Suppressor macrophage treated with lipopolysaccharide for 1 hour (primary cell): Measurements from ENCODE around the gene TMEM190.
"Not testable (repeated sequence)": the region's sequence is repeated elsewhere in the genome, so short reads cannot be mapped to it uniquely, and the experiment has no call there.

Experiments
- DNase-seq, 3 donors: peaks; one replicate each; pipeline ENCODE4 v3.0.0-alpha.2; 2020 to 2022

The TMEM190 gene

DNA sequence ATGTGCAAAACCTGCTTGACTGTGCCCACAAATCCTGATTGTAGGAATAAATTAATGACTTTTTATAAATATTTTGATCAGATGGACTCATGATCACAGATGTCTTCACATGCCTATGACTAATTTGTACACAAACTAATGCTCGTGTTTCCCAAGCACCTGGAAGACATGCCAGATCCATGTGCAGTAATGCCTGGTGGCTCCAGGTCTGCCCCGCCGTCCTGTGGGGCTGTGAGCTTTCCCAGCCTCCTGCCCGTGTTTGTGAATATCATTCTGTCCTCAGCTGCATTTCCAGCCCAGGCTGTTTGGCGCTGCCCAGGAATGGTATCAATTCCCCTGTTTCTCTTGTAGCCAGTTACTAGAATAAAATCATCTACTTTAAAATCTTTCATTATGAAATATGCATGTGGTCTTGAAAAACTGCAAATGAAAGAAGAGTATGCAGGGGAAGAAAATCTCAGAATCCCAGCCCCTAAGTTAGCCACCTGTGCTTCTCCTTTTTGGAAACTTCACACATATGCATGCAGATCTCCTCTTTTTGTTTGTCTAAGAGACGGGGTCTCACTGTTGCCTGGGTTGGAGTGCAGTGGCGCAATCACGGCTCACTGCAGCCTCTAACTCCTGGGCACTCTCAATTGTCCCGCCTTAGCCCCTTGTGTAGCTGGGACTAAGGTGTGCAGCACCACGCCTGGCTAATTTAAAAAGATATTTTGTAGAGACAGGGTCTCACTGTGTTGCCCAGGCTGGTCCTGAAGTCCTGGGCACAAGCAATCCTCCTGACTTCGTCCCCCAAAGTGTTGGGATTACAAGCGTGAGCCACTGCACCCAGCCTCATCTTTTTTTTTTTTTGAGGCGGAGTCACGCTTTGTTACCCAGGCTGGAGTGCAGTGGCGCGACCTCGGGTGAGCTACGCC is 15.3 kb downstream of the TMEM190 start:
- DNase-seq: no peak

DNA sequence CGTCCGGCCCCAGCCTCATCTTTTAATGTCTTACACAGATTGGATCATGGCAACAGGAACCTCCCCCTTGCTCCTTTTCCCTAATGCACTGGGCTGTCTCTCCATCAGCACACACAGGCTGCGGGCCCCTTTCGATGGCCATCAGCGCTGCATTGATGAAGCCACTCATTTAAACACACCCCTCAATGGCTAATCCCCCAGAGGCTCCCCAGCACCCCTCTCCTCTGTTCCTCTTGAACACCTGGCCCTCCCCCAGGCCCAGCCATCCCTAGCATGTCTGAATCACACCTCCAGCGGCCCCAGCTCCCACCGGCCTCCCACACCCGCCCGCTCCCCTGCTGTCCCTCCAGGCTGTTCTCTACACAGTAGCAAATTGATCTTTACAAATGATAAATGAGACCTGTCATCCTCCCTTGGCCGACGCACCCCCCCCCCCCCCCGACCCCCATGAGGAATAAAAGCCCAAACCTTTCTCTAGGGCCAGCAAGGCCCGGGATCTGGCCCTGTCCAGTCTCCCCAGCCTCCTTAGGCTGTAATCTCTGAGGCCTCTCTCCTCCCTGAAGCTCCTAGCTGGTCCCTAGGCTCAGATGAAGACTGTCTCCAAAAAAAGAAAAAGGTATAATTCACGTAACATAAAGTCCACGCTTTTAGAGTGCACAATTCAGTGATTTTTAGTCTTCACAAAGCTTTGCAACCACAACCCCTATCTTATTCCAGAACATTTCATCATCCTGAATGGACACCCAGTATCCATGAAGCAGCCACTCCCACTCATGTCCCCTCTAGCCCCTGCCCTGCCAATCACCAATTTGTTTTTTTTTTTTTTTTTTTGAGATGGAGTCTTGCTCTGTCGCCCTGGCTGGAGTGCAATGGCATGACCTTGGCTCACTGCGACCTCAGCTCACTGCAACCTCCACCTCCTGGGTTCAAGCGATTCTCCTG is 16.5 kb downstream of the TMEM190 start:
- no peak for DNase-seq

DNA sequence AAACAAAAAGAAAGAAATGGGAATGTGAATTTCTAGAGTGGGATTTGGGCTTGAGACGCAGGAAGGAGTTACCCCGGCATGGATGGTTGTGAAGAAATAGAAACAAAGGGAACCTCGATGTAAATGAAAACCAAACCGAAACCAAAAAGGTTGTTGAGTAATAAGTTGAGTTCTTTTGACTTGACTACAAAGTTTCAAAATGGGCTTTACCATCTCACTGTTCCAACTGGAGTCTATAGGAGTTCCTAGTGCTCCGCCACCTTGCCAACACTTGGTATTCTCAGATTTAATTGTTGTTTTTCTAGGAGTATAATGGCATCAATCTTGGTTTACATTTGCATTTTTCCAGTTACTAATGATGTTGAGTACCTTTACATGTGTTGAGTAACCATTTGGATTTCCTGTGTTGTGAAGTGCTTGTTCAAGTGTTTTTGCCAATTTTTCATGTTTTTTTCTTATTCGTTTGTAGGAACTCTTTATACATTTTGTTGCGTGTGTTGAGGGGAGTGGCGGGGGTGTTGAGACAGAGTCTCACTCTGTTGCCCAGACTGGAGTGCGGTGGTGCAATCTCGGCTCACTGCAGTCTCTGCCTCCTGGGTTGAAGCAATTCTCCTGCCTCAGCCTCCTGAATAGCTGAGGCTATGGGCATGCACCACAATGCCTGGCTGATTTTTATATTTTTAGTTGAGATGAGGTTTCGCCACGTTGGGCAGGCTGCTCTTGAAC is 21.7 kb downstream of the TMEM190 start:
- DNase-seq: peak; percentile 68 to 88 (median 70)

DNA sequence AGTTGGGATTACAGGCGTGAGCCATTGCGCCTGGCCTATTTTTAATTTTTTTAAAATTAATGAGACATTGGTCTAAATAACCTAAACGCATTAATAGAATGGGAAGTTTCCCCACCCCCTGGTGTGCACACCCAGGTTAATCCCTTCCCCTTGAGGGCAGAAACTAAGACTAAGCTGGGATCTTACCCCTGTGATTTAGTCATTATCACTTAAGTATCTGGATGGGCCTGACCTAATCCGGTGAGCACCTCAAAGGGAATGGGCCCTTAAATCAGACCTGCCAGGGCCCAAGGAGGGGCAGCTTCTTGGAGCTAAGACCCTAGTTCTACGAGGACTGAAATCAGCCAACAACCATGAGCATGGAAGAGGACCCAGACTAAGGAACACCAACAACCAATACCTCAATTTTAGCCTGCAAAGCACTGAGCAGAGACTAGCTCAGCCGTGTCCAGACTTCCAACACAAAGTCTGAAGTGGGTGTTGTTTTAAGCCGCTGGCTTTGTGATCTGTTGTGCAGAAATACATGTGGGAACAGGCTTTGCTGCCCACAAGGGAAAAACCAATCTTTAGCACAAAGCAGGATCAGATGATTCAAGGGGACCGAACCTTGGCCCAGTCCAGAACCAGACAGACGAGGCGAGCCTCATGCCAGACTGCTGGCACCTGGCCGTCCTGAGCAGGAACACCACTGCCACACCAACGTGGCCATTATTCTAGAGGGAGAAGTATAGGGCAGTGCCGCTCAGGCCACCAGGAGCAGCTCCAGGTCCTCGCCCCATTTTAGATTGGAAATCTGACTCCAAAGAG is 23.9 kb downstream of the TMEM190 start:
- no peak for DNase-seq

DNA sequence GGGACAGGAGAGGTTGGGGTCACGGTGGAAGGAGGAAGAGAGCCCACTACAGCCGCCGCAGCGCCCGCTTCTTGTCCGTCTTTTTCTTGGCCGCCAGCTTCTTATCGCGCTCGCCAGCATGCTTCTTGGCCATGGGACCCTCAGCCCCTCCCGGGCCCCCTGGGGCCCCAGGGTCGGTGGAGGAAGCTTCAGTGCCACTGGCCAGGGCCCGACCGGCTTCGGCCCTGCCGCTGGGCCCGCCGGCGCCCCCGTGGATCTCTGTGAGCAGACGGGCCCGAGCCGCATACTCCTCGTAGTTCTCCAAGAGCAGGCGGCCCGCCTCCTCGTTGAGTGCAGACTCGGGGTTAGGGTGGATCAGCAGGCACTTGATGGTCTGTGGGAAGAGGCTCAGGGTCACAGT is 24.8 kb downstream of the TMEM190 start:
- not testable (repeated sequence) for DNase-seq

DNA sequence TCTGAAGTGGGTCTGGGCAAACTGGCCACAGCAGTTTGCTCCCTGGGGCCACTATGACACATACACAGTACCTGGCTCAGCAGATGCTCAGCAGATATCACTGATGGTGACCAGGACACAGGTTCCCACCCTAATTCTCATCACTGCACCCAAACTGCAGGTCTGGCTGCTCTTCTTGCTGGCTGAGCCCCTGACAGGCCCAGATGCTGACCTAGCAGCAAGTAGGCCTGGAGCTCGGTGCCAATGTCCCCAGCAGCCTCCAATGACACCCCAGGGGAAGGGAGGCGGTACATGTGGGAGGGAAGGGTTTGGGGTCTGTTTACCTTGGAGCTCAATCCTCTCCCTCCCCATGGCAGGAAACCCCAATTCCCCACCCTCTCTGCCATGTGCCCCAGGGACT is 25.9 kb downstream of the TMEM190 start:
- DNase-seq: no peak

DNA sequence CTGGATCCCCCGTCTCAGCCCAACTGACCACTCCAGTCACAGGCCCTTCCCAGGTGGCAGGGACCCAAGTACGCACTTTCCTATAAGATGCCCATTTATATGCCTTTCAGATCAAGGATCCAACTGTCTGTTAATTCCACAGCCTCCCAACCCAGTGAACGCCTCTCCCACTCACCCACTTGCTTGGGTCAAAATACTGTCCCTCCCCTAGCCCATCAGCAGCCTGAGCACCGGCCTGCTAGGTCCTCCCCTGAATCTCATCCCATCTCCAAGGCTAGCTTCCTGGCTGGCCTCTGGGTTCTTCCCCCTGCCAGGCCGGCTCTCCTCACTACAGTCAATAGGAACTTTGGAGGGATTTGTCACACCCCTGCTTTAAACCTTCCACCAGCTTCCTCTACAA is 29.0 kb downstream of the TMEM190 start:
- no peak for DNase-seq

DNA sequence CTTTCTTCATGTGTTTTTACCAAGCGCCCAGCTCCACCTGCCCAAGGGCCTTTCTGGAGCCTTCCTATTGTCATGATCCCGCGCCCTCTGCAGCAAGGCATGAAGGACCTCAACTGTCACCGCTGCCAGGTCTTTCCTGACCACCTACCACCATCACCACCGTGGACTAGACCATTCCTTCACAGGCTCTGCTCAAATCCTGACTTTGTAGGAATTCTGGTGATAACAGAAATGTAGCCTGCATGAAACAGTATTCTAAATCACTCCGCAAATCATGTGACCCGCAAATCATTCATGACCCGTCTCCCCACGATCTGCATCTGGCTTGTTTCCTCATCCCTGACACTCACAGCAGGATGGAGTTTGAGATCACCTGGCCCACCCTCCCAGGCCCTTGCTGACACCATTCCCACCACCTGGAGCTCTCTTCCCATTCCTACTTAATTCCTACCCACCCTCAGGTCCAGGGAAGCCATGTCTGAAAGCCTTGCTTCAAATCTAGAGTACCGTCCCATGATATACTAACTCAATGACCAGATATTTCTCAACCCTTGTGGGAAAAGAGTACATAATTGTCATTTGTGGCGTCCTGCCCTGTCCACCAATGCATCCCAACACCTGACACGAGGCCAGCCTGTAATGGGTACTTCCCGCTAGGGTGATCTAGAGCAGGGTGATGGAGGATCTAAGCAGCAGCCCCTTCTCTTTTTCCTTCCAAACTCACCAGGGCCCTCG is 29.6 kb downstream of the TMEM190 start:
- DNase-seq: no peak

DNA sequence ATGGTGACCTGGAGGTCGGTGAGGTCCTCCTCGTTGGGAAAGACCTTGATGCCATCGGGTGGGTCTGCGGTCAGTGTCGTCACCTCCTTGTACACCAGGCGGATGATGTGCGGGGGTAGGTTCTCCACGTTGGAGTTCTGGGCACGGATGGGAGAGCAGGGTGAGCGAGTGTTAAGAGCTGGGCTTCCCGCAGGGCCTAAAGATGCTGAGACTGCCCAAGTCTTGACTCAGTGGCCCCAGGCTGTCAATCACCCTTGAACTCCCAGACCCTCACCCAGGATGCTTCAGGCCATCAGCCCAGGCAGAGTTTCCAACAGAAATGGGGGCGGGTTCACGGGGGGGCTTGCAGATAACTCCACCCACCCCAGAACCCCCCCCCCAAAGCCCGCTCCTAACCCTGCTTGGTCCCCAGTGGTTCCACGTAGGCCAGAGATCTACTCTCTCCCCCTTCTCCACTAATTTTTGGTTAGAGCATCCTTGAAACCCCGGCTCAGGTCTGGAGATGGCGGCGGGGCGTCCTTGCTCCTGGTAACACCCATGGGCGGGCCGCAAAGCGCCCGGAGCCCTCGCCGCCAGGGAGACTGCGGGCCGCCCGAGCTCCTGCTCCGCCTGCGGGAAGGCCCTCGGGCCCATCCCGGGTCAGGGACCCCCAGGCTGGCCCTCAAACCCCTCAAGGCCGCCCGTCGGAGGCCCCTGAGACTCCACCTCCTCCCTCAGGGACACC is 30.4 kb downstream of the TMEM190 start:
- DNase-seq: peak; percentile 49 to 77 (median 59)

DNA sequence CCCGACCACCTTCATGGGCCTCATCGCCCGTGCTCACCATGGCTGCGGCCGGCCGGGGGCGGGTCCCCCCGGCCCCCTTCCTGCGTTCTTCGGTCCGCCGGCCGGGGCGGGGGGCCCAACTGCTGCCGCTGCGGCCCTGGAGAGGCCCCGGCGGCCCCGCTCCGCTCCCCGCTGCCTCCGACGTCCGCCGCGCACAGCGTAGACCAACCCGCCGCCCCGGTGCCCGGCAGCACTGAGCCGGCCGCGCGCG is 30.8 kb downstream of the TMEM190 start, which contains the start of gene UBE2S:
Gene UBE2S, minus strand, starts transcription at position 239 of the 250 bp plus-strand sequence. Its CDS starts 199 bp downstream, at position 40.
- DNase-seq: not testable (repeated sequence)

DNA sequence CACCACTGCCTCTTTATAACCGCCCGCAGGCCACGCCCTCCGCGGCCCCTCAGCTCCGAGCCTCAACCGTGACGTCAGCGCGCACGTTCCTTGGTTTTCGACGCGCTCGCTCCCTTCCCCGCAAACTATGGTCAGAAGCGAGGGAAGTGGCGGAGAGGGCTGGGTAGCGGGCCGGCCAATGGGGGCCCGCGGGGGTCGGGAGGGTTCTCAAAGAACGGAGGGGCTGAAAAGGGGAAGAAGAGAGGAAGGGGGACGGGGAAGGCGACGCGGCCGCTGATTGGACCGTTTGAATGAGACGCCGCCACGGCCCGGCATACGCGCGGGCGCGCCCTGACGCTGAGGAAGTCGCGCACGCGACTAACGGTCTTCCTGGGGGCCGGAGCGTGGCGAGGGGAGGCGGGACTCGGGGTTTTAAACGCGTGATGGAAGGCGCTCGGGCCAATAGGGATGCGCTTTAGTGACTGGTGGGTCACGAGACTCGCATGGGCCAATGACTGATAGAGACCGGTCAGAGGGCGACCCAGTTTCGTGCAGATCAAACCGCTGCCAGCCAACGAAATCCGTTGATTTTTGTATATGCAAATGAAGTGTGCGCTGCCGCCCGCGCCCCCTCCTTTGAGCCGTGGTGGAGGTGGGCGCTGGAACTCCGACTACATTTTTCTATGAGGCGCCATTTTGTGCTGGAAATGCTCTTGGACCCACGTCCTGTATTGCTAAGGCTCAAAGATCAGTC is 31.3 kb downstream of the TMEM190 start:
- peak; percentile 99 to 100 (median 100) for DNase-seq

DNA sequence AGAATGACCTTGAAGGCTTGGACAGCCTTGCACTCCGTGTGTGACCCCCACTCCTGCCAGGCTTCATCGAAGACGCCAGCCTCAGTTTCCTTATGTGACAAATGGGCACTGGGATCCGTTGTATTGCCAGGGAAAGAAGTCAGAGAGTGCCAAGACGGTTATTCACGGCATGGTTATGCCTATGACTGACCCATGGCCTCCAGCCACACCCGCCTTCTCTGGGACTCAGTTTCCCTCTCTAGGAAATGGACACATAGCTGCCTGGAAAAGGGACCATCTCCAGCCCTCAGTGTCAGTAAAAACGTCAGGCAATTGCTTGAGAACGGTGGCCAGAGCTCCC is 31.9 kb downstream of the TMEM190 start:
- no peak for DNase-seq

DNA sequence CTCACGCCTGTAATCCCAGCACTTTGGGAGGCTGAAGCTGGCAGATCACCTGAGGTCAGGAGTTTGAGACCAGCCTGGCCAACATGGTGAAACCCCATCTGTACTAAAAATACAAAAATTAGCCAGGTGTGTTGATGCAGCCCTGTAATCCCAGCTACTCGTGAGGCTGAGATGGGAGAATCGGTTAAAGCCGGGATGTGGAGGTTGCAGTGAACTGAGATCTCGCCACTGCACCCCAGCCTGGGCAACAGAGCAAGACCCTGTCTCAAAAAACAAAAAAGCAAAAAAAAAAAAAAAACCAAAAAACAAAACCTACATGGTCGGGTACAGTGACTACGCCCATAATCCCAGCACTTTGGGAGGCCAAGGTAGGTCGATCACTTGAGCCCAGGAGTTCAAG is 32.6 kb downstream of the TMEM190 start:
- DNase-seq: not testable (repeated sequence)

DNA sequence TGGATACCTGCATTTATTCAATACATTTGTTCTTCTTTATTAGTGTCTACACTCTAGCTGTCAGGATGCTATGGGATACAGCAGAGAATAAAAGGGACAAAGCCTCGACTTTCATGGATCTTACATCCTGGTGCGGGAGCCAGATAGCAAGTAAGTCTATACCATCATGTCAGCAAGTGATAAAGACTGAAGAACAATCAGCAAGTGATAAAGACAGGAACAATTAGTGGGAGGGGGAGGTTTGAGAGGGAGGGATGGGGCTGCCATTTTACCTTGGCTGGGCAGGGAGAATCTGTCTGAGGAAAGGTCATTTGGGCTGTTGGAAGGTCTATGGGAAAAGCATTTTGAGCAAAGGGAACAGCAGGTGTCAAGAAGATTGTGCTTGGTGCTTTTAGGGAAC is 33.5 kb downstream of the TMEM190 start:
- no peak for DNase-seq

DNA sequence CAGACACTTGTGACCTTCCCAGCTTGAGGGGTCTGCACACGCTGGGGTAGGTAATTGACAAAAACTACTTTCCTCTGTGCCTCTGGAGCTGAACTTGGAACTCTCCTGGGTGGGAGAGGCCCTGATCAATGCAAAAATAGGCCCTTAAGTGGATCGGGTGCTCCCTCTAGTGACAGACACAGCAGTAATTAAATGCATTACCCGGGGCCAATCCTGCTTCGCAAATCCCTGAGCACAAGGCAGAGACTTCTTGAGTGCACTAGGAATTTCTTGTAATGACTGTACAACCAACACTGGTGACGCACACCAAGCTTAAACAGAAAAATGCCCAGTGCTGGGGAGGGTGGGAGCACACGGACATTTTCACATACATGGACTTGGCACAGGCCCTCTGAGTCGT is 41.6 kb downstream of the TMEM190 start:
- peak; percentile 77 to 83 (median 81) for DNase-seq

DNA sequence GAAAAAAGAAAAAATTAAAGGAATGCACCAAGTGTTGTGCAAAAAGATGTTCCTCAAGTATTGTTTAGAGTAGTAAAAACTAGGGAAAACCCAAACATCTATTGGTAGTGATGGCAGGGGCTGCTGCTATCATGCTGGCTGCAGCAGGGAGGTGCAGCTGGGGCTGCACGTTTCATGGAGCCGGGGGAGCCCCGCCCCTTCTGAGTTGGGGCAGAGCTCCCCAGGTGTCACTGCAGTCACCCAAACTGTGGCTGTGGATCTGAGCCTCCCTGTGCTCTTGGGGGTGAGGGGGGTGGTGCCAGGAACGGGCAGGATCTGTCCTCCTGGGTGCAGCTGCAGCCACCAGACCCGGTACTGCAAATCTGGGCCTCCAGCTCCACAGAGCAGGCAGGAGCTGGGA is 42.5 kb downstream of the TMEM190 start:
- no peak for DNase-seq

DNA sequence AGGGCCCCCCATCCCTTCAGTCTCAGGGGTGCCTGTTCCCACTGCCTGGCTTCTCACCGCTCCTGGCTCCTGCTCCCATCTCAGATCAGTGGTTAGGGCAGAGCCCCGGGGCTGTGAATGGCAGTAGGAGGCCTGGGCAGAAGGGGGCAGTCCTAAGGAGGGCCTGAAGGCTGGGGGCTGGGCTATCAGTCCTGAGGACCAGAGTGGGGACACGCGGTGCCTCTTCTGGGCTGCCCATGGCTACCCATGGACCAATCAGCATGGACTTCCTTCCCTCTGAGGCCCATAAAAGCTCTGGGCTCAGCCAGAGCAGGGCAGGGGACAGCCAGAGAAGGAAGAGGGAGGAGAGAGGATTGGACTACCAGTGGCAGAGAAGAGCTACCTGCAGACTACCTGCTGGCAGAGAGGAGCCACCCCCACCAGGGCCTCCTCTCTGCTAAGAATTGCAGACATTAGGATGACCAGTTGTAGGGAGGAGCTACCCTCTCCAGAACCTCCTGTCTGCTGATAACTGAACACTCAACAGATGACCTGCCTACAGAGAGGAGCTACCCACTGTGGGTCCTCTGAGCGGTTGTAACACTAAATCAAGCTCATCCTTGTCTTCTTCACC is 43.1 kb downstream of the TMEM190 start:
- DNase-seq: no peak

DNA sequence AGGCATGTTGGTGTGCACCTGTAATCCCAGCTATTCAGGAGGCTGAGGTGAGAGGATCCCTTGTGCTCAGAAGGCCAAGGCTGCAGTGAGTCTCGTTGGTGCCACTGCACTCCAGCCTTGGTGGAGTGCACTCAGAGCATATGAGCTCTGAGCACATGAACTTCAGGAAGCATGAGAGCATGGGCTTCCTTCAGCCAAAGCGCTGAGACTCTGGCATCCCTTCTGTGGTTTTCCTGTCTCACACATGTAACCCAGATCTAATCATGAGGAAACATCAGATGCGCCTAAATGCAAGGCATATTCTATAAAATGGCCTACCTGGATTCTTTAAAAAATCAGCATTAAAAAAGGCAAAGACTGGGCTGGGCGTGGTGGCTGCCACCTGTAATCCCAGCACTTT is 44.7 kb downstream of the TMEM190 start:
- not testable (repeated sequence) for DNase-seq

DNA sequence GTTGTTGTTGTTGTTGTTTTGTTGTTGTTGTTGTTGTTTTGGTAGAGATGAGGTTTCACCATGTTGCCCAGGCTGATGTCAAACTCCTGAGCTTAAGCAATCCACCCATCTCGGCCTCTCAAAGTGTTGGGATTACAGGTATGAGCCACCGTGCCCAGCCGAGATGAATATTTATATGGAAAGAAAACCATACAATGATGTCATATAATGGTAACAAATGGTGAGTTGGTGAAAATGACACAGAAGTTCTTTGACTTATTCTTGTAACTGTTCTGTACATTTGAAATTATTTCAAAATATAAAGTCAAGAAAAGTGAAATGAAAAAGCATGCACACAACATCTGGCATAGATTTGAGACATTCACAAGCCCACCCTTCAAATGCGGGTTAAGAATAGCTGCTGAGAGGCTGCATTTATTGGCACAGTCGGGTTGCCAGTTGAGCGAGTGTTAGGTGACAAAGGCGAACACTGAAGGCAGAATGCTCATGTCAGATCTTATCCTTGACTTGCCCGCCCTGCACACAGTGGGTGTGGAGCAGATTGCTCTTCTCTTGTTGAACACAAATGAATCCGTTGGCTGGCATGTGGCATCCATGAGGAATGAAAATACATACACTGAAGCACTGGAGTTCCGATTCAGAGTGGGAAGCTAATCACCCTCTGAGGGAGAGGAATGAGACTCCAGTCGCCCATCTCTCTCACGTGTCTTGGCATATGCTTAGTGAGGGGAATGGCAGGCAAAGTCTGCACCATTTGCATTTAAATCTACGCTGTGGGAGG is 46.8 kb downstream of the TMEM190 start:
- no peak for DNase-seq
